SJSA1 (cell line): ENCODE results near the gene TECTA. TPM values are rescaled to one million over a fixed set of nuclear protein-coding genes. Genes with fewer than 3 reads are reported as not detected.

ENCODE experiments used
- DNase-seq, 2 experiments: peaks; one replicate each; pipeline ENCODE4 v3.0.0-alpha.2; 2015 to 2020; ENCODE audit warnings: low spot score in 2 of 2, low read depth in 1 of 2
- H3K27ac ChIP-seq: fragments of 250-450 bp; sonication (Bioruptor Pico); 2 replicates; pipeline ENCODE4 v1.5.1; 2020; ENCODE audit warnings: mild to moderate bottlenecking, moderate library complexity
- H3K27me3 ChIP-seq: fragments of 250-450 bp; sonication (Bioruptor Pico); replicated peaks from 2 replicates; pipeline ENCODE4 v1.5.1; 2020; ENCODE audit warnings: mild to moderate bottlenecking, moderate library complexity
- H3K36me3 ChIP-seq: fragments of 250-450 bp; sonication (Bioruptor Pico); 2 replicates; pipeline ENCODE4 v1.5.1; 2020; ENCODE audit warnings: mild to moderate bottlenecking
- H3K4me1 ChIP-seq: fragments of 250-450 bp; sonication (Bioruptor Pico); replicated peaks from 2 replicates; pipeline ENCODE4 v1.6.1; 2021; ENCODE audit warnings: mild to moderate bottlenecking
- H3K4me3 ChIP-seq: fragments of 250-450 bp; sonication (Bioruptor Pico); 2 replicates; pipeline ENCODE4 v1.5.1; 2020; ENCODE audit warnings: mild to moderate bottlenecking
- H3K9me3 ChIP-seq: fragments of 250-450 bp; sonication (Bioruptor Pico); replicated peaks from 2 replicates; pipeline ENCODE4 v1.5.1; 2020; ENCODE audit warnings: mild to moderate bottlenecking
- total RNA-seq: library from RNA; depleted of rRNA; stranded (reverse); fragments of >200 nt; shearing (Covaris generic); gene quantifications from 2 replicates; pipeline ENCODE4 v1.2.3, GENCODE V29; 2014

TECTA gene
- total RNA-seq, 1 experiment from 2014 or later: 0.03 TPM

GRCh38 chr11:121194731-121195596 lies 93.9 kb downstream of the TECTA start:
- Histone ChIP-seq H3K36me3 (no peaks in the 10 kb centered on the region), H3K27me3 (no peaks in the 10 kb centered on the region)

GRCh38 chr11:121198491-121198890 lies 97.4 kb downstream of the TECTA start:
- H3K36me3 ChIP-seq: no peaks in the 10 kb centered on the region
- H3K4me3 ChIP-seq: no peak overlapping the region
- no peaks in the 10 kb centered on the region for H3K9me3 ChIP-seq
- H3K27ac ChIP-seq: no peak overlapping the region
- no peaks in the 10 kb centered on the region for H3K4me1 ChIP-seq
- DNase-seq: no peak
- H3K27me3 ChIP-seq: no peaks in the 10 kb centered on the region

More at GRCh38 chr11:121194731-121195596, 93.9 kb downstream of the TECTA start:
- Histone ChIP-seq H3K9me3 (no peaks in the 10 kb centered on the region), H3K4me3 (no peak overlapping the region), H3K4me1 (no peaks in the 10 kb centered on the region), H3K27ac (no peak overlapping the region)
- DNase-seq: peak; percentile 27 to 44

GRCh38 chr11:121199516-121199915 lies 98.5 kb downstream of the TECTA start:
- Histone ChIP-seq H3K27me3 (no peaks in the 10 kb centered on the region), H3K4me1 (no peaks in the 10 kb centered on the region), H3K27ac (no peak overlapping the region), H3K36me3 (no peaks in the 10 kb centered on the region), H3K4me3 (no peak overlapping the region), H3K9me3 (no peaks in the 10 kb centered on the region)
- DNase-seq: no peak

GRCh38 chr11:121206810-121207209 lies 105.8 kb downstream of the TECTA start:
- Histone ChIP-seq H3K9me3 (no peaks in the 10 kb centered on the region), H3K27ac (no peak overlapping the region), H3K4me3 (no peak overlapping the region), H3K4me1 (no peaks in the 10 kb centered on the region), H3K27me3 (no peaks in the 10 kb centered on the region), H3K36me3 (no peaks in the 10 kb centered on the region)
- DNase-seq: no peak

GRCh38 chr11:121207485-121208115 lies 106.6 kb downstream of the TECTA start:
- DNase-seq: no peak
- no peak overlapping the region for H3K27ac ChIP-seq
- H3K4me1 ChIP-seq: no peaks in the 10 kb centered on the region

GRCh38 chr11:121210445-121211080 lies 109.5 kb downstream of the TECTA start:
- no peak for DNase-seq
- Histone ChIP-seq H3K9me3 (no peaks in the 10 kb centered on the region), H3K27ac (no peak overlapping the region), H3K4me1 (no peaks in the 10 kb centered on the region), H3K36me3 (no peaks in the 10 kb centered on the region), H3K27me3 (no peaks in the 10 kb centered on the region), H3K4me3 (no peak overlapping the region)

More at GRCh38 chr11:121207485-121208115, 106.6 kb downstream of the TECTA start:
- H3K36me3 ChIP-seq: no peaks in the 10 kb centered on the region
- H3K27me3 ChIP-seq: no peaks in the 10 kb centered on the region
- H3K4me3 ChIP-seq: no peak overlapping the region
- H3K9me3 ChIP-seq: no peaks in the 10 kb centered on the region

- DNase-seq: no peak
Observed at GRCh38 chr11:121211626-121212025, 110.6 kb downstream of the TECTA start.

GRCh38 chr11:121212536-121213361 lies 111.7 kb downstream of the TECTA start:
- Histone ChIP-seq H3K27me3 (no peaks in the 10 kb centered on the region), H3K9me3 (no peaks in the 10 kb centered on the region), H3K4me1 (no peaks in the 10 kb centered on the region), H3K27ac (no peak overlapping the region), H3K36me3 (no peaks in the 10 kb centered on the region), H3K4me3 (no peak overlapping the region)
- no peak for DNase-seq

More at GRCh38 chr11:121211626-121212025, 110.6 kb downstream of the TECTA start:
- no peaks in the 10 kb centered on the region for H3K36me3 ChIP-seq
- no peaks in the 10 kb centered on the region for H3K4me1 ChIP-seq
- no peaks in the 10 kb centered on the region for H3K9me3 ChIP-seq
- H3K27ac ChIP-seq: no peak overlapping the region
- H3K27me3 ChIP-seq: no peaks in the 10 kb centered on the region
- no peak overlapping the region for H3K4me3 ChIP-seq

- Histone ChIP-seq H3K4me1 (no peaks in the 10 kb centered on the region), H3K27me3 (no peaks in the 10 kb centered on the region), H3K36me3 (no peaks in the 10 kb centered on the region), H3K27ac (no peak overlapping the region), H3K4me3 (no peak overlapping the region), H3K9me3 (no peaks in the 10 kb centered on the region)
- no peak for DNase-seq
Observed at GRCh38 chr11:121213362-121213893, 112.4 kb downstream of the TECTA start.

GRCh38 chr11:121214861-121215260 lies 113.8 kb downstream of the TECTA start:
- H3K27me3 ChIP-seq: no peaks in the 10 kb centered on the region
- DNase-seq: no peak
- H3K4me1 ChIP-seq: no peaks in the 10 kb centered on the region
- no peak overlapping the region for H3K4me3 ChIP-seq
- H3K27ac ChIP-seq: no peak overlapping the region
- no peaks in the 10 kb centered on the region for H3K9me3 ChIP-seq
- no peaks in the 10 kb centered on the region for H3K36me3 ChIP-seq

GRCh38 chr11:121221496-121222200 lies 120.6 kb downstream of the TECTA start:
- H3K36me3 ChIP-seq: no peaks in the 10 kb centered on the region
- H3K27ac ChIP-seq: no peak overlapping the region
- DNase-seq: no peak

GRCh38 chr11:121223161-121223560 lies 122.1 kb downstream of the TECTA start:
- Histone ChIP-seq H3K4me3 (no peak overlapping the region), H3K27ac (no peak overlapping the region), H3K36me3 (no peaks in the 10 kb centered on the region), H3K4me1 (no peaks in the 10 kb centered on the region), H3K9me3 (no peaks in the 10 kb centered on the region), H3K27me3 (no peaks in the 10 kb centered on the region)
- no peak for DNase-seq

More at GRCh38 chr11:121221496-121222200, 120.6 kb downstream of the TECTA start:
- no peaks in the 10 kb centered on the region for H3K9me3 ChIP-seq
- H3K4me1 ChIP-seq: no peaks in the 10 kb centered on the region
- no peak overlapping the region for H3K4me3 ChIP-seq
- no peaks in the 10 kb centered on the region for H3K27me3 ChIP-seq
